GM12873 (cell line): ENCODE measurements around the gene CRIM1.

ENCODE experiments used
- TF ChIP-seq, protein P1 (sequence below): IDR thresholded peaks from 2 replicates; pipeline ENCODE4 v1.5.1; 2012; ENCODE audit warnings: low read depth, mild to moderate bottlenecking, moderate library complexity, low read length, control low read depth; ENCODE audit not compliant: insufficient read depth; ENCODE audit errors: missing control alignments

The CRIM1 gene

GRCh38 chr2:36339607-36340218 is 15.9 kb upstream of the CRIM1 start:
- TF ChIP-seq, protein P1, sequence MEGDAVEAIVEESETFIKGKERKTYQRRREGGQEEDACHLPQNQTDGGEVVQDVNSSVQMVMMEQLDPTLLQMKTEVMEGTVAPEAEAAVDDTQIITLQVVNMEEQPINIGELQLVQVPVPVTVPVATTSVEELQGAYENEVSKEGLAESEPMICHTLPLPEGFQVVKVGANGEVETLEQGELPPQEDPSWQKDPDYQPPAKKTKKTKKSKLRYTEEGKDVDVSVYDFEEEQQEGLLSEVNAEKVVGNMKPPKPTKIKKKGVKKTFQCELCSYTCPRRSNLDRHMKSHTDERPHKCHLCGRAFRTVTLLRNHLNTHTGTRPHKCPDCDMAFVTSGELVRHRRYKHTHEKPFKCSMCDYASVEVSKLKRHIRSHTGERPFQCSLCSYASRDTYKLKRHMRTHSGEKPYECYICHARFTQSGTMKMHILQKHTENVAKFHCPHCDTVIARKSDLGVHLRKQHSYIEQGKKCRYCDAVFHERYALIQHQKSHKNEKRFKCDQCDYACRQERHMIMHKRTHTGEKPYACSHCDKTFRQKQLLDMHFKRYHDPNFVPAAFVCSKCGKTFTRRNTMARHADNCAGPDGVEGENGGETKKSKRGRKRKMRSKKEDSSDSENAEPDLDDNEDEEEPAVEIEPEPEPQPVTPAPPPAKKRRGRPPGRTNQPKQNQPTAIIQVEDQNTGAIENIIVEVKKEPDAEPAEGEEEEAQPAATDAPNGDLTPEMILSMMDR, result no peak

DNA sequence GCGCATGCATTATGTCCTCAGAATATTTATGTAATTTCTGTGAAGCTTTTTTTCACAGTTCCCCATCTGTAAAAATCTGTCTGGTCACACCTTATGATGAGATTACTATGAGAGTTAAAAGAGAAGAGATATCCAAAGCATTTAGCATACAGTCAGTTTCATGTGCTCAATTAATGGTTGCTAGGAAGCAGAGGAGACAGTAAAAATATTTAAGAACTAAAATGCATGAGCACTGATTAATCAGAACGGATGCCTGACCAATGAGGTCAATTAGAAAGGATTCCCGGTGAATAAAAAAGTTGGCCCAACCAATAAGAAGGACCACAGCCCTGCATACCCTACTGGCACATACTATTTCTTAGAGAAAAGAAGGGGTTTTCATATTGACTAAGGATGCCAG is 12.0 kb upstream of the CRIM1 start:
- TF ChIP-seq, protein P1, result no peak

- TF ChIP-seq, protein P1, result no peak
These were observed 6.9 kb upstream of the CRIM1 start for GRCh38 chr2:36348721-36349120.

DNA sequence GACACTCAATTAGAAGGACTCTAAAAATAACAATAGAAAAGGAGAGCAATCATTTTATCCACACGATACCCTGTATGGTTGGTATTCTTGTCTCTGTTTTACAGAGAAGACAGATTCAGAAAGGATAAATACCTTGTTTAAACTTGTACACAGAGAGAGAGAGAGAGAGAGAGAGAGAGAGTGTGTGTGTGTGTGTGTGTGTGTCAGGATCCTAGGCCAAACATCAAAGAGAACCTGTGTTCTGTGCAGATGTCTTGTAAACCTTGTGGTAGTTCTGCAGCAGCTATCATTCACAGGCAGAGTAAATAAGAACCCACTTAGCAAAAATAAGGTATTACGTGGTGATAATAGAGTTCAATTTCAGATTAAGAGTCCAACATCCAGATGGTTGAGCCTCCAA is 4.3 kb upstream of the CRIM1 start:
- TF ChIP-seq, protein P1, result no peak

DNA sequence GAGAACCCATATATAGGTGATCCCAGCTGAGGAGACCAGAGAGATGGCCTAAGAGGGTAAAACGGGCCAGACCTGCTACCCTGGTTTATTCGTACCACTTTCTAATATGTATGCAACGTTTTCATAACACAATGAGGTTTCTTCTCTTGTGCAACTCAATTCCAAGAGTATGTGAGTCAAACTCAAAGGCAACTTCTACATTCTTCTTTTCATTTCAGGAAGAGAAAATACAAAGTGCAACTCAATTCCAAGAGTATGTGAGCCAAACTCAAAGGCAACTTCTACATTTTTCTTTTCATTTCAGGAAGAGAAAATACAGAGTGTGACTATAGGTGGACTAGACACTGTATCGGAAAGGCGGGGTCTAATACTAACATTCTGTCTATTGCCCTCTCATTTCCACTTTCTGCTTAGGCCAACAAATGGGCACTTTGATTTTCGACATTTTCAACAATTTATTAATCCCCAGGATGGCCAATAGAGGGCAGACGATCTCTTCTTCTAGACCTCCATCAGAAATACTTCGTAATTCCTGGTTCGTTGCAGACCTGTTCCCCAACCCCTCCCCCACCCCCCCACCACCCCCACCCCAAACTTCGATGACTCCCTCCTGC is 3.7 kb upstream of the CRIM1 start:
- TF ChIP-seq, protein P1, result peak; percentile 66

DNA sequence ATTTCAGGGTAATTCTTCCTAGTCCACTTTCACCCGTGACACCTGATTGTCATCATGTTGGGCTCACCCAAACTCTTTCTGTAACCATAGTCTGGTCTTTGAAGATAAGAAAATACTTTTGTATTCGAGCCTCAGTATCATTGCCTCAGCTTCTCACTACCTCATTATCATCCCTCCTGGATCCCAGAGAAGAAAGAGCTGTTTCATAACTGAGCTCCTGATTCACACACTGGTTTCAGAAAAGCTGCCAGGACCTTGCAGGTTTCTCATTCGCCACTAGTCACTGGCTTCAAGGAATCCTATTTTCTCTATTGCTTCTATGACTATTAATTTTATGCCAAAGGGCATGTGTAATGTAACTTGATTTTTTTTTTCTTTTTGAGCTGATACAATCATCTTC is 2.9 kb upstream of the CRIM1 start:
- TF ChIP-seq, protein P1, result no peak

DNA sequence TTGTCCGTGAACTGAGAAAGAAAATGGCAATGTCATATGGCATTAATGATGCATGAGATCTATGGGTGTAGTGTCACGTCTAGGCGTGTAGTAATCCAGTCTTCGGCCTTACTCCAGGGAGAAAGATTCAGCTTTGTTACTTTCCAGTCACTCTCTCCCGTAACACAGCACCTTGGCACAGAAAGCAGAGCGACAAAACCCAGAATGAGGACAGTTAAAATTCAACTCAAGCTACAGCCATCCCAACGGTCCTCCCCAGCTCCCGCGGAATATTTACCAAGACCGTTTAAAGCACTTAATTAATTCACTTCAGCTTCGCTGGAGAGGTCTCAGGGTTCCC is 797 bp upstream of the CRIM1 start:
- TF ChIP-seq, protein P1, result no peak

DNA sequence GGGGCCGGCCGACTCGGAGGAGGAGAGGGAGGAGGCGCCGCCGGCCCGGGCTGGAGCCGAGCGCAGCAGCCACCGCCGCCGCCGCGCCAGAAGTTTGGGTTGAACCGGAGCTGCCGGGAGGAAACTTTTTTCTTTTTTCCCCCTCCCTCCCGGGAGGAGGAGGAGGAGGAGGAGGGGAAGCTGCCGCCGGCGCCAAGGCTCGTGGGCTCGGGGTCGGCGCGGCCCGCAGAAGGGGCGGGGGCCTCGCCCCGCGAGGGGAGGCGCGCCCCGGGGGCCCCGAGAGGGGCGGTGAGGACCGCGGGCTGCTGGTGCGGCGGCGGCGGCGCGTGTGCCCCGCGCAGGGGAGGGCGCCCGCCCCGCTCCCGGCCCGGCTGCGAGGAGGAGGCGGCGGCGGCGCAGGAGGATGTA is 316 bp downstream of the CRIM1 start:
- TF ChIP-seq, protein P1, result no peak
